GM21576 (cell line): ENCODE data around the gene NHEJ1.

Experiments used
- ATAC-seq: cut with Tn5 transposase; IDR thresholded peaks from one replicate; pipeline ENCODE4 v1.9.1; 2021; ENCODE audit warnings: mild to moderate bottlenecking, moderate library complexity; ENCODE audit not compliant: unreplicated experiment

Gene NHEJ1

DNA sequence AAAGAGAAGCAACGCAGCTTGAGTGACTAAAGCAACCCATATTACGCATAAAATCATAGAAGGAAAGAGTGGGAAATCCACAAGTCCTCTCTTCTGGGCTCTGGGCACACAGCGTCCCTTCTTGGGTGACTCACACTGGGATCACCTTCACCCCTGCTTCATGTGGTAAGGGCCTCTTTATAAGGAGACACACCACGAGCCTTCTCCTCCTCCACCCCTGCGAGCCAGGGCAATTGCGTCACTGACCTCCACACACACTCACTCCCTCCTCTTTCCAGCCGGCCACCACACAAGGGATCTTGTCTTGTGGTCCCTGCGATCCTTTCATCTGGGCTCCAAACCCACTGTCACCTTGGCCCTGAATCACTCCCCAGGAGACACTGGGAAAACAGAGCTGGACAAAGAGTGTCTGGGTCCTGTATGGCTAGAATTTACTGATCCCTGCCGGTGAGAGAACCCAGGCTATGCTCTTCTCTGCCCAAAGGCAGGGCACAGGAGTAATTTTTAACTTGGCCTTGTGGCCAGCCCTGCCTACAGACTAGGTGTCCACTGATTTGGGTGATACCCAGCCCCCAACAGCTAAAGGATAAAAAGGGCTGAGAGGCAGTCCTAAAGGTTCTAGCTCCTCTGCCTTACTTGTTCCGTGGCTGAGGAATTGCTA, 35.3 kb downstream of the NHEJ1 start:
- ATAC-seq, result no peak

GRCh38 chr2:219124381-219125110, 36.1 kb downstream of the NHEJ1 start:
- ATAC-seq, result no peak

DNA sequence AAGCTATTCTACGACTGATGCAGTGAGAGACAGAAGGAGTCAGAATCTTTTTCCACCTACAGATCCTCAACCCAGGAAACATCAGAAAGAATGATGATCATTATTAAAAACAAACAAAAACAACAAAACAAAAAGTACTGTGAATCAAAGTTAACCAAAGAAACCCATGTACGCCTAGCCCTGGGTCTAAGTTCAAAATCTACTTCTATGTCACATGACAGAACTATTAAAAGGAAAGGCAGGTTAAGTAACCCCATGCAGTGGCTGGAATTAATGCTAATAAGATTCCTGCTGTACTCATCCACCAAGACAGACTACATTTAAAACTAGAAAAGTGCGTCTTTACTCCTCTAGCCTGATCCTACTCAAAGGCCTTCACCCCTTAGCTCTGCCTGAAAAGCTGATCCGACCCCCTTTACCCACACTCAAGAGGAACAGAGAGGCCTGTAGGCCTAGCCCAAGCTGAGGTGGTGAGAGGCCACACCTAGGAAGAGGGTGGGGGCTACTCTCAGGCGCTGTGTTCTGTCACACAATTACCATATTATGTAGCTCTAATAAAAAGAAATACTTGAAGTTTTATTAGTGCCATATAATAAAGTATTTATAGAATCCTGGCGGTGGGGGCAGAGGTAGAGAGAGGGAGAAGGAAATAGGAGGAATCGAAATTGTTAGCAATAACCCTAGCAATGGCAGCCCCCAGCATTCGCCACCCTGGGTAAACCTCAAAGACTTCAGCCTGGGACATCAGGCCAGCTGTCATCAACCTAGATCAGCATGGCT, 37.1 kb downstream of the NHEJ1 start:
- ATAC-seq, result no peak

DNA sequence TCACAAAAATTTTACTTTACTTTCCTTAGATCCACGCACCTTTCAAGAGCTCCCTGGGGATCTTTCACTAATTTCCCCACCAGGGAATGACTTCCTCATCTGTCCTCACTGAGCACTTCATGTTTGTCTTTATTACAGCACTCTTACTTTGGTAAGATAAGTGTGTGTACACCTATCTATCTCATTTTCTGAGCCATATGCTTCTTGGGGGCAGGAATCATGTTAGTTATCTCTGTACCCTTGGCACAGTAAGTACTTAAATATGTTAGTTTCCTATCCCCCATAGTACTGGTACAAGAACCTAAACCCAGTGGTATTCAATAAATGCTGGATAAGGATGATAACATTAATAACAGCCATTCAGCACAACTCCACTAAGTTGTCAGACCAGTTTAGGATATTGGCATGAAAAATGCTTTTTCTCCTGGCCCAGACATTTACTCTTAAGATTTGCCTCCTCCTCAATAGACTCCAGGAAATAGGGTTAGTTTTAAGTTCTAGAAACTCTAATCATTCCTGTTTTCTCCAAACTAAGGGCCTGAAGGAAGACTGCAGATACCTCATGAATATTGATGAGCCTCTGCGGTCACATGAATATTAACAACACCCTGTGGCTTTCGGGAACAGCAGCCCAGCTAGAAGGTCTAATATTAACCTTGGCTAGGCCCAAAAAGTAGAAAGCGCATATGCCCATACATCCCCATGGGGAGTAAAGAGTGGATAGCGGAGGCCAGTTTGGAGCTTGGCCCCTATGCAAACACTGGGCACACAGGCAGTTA, 38.2 kb downstream of the NHEJ1 start:
- no peak for ATAC-seq

- ATAC-seq, result no peak
Observed at GRCh38 chr2:219120082-219120481, 40.5 kb downstream of the NHEJ1 start.

- ATAC-seq, result no peak
Observed at GRCh38 chr2:219119422-219120043, 41.1 kb downstream of the NHEJ1 start.

- ATAC-seq, result no peak
Observed at GRCh38 chr2:219118504-219118903, 42.1 kb downstream of the NHEJ1 start.

- no peak for ATAC-seq
Observed at GRCh38 chr2:219116776-219117646, 43.6 kb downstream of the NHEJ1 start.

GRCh38 chr2:219112651-219113338, 47.8 kb downstream of the NHEJ1 start:
- ATAC-seq, result no peak

GRCh38 chr2:219112062-219112406, 48.6 kb downstream of the NHEJ1 start:
- ATAC-seq, result no peak

DNA sequence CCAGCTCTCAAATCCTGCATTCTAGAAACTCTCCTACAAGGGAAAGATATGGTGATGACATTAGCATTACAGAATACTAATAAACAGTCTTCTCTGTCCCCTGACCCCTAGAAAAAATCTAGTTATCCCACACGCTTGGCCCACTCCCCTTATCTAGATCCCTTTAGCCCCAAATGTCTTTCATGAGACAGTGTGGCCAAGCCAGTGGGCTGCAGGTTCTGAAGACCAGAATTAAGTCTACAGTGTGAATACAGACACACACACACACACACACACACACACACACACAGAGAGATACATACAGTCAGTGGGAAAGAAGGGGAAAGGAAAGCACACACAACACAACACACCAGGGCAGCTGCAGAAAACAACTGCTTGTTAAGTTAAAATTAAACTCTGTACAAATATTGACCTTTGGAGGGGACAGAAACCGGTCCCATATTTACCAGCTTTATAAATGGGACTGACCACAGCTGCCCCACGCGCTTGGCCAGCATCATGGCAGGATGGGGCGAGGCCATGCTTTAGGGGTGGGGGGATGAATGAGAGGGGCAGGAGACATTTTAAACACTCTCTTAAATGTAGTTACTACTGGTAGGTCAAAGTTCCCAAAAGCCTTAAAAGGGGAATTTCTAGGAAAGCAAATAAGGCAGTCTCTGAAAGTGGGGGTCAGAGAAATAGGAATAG, 49.1 kb downstream of the NHEJ1 start:
- no peak for ATAC-seq

- no peak for ATAC-seq
Observed at GRCh38 chr2:219109471-219109870, 51.1 kb downstream of the NHEJ1 start.

GRCh38 chr2:219107758-219108157, 52.9 kb downstream of the NHEJ1 start:
- no peak for ATAC-seq

GRCh38 chr2:219106251-219106650, 54.4 kb downstream of the NHEJ1 start:
- no peak for ATAC-seq

DNA sequence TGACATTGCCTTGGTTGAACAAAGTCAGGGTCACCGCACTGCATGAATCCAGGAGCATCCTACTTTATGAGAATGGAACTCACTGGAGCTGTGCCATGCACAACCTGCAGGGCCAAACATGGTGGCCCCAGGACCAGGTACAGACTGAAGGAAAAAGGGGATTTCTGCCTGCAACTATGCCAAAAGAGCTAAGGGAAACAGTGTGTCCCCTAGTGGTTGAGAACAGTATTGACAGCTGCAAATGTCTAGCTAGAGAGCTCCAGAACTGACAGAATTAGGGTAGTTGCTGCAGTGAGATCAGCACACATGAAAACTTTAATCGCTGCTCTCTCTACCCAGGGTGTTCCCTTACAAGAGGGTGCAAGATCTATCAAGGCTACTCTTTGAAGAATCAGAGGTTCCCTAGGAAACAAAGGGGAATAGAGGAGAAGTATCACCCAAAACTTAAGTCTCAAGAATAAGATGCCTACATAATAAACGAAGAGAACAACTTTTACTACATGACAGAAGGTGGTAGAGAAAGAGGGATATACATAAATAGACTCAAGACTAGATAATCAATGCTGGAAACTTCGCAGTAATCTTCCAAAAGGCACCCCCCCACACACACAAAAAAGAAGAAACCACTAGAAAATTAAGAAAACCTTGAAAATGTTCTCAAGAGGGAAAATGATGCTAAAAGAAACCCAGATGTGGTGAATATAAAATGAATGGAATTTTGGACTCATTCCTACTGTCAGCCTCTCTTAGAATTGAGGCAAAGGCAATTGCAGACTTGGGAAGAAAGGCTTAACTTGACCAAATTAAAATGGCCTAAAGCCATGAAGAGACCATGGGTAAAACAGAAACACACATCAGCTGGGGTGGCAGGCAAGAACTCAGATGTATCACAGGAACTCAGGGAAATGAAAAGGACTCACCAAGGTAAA, 56.2 kb downstream of the NHEJ1 start:
- ATAC-seq, result peak; percentile 71

DNA sequence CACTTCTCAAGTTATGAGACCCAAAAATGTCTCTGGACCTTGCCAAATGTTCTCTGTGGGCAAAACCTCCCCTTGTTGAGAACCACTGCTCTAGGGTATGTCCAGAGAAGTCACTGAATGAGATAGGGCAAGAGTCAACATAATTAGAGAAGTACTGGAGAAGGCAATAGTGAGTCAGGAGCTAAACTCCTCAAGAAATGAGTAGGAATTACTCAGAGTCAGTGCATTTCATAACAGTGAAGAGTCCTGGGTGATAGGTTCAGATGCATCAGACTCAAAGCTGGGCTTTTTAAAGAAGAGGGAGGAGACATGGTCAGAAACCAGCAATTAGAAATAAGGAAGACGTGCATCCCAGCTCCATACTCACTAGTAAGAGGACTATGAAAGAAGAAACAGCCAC, 61.3 kb downstream of the NHEJ1 start:
- ATAC-seq, result no peak

DNA sequence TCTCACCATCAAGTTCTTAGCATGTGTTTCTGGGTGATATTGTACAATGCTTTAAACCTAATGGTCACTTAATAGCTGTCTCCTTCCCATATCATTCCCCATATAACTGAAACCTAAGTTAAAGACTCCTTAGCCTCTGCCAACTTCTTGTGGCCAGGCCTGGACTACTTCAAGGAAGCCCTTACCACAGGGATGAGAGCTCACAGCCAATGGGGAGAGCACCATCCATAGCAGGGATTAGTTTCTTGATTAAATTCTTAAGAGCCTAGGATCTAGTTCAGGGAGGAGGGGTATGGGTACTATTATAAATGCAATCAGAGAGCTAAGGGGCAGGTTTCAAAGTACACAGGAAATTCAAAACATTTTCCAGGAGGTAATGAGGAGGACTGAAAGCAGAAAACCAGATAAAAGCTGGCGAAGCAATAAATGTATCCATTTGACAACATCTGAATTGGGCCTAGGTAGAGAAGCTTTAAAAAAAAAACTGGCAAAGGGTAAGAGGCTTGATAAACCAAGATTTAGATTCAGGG, 65.1 kb downstream of the NHEJ1 start:
- ATAC-seq, result no peak
